Measurements from ENCODE around the gene TUSC2. TPM values are rescaled to one million over a fixed set of nuclear protein-coding genes. Genes with fewer than 3 reads are reported as not detected.
A peak's percentile ranks its signal among the peaks of the same experiment; 100 is the strongest.

Gene TUSC2
- total and polyA plus RNA-seq, 2 experiments from 2014 or later: 41.6 to 71.0 TPM

GRCh38 chr3:50326182-50326541, 1.9 kb downstream of the TUSC2 start:
- Histone ChIP-seq H3F3A (replicated peaks; ENCODE audit: low read depth) (peaks cover 33% of the 10 kb centered on the region; the same call in 1 of the 2 replicates), H3K9me2 (ENCODE audit: insufficient read depth) (no peaks in the 10 kb centered on the region), H4K20me1 (replicated peaks; ENCODE audit: insufficient read depth) (peaks cover 8% of the 10 kb centered on the region; the same call in 1 of the 2 replicates), H3K27ac (ENCODE audit: low read depth) (no peak overlapping the region), H3K36me3 (ENCODE audit: insufficient read depth) (peaks cover 4% of the 10 kb centered on the region), H3K4me1 (ENCODE audit: insufficient read depth) (peaks cover 18% of the 10 kb centered on the region), H2AFZ (no peak overlapping the region), H3K4me2 (no peak overlapping the region), H3K4me3 (no peak overlapping the region), H3K27me3 (ENCODE audit: insufficient read depth) (no peaks in the 10 kb centered on the region), H3K79me2 (replicated peaks; ENCODE audit: insufficient read depth) (peaks cover 13% of the 10 kb centered on the region)
- Mint-ChIP-seq H3K36me3 (ENCODE audit: low read depth) (peaks cover 31% of the 10 kb centered on the region), H3K9me3 (no peaks in the 10 kb centered on the region), H3K27me3 (ENCODE audit: insufficient read depth, low read depth, poor library complexity) (peaks cover 16% of the 10 kb centered on the region), H3K27ac (no peak overlapping the region), H3K4me3 (peak overlapping the region; percentile 51), H3K4me1 (peaks cover 32% of the 10 kb centered on the region)
- TF ChIP-seq ZNF462 (CRISPR knock-in tag; IDR thresholded peaks at IDR 0.05): no peak
- TF ChIP-seq EZH2 (IDR thresholded peaks at IDR 0.05; ENCODE audit: low read depth, unreplicated experiment): no peak
- ATAC-seq: no peak
- no peak for DNase-seq (ENCODE audit: low spot score)

GRCh38 chr3:50325497-50326181, 2.4 kb downstream of the TUSC2 start:
- Mint-ChIP-seq H3K4me3 (no peak overlapping the region), H3K36me3 (ENCODE audit: low read depth) (peaks cover 25% of the 10 kb centered on the region), H3K27ac (no peak overlapping the region), H3K27me3 (ENCODE audit: insufficient read depth, low read depth, poor library complexity) (peaks cover 16% of the 10 kb centered on the region), H3K9me3 (no peaks in the 10 kb centered on the region), H3K4me1 (peaks cover 32% of the 10 kb centered on the region)
- Histone ChIP-seq H3K9me2 (ENCODE audit: insufficient read depth) (no peaks in the 10 kb centered on the region), H3K27me3 (ENCODE audit: insufficient read depth) (no peaks in the 10 kb centered on the region), H3K4me1 (ENCODE audit: insufficient read depth) (peaks cover 18% of the 10 kb centered on the region), H3K36me3 (ENCODE audit: insufficient read depth) (peaks cover 2% of the 10 kb centered on the region; the same call in 1 of the 2 replicates), H3F3A (replicated peaks; ENCODE audit: low read depth) (peaks cover 34% of the 10 kb centered on the region; the same call in 1 of the 2 replicates), H3K4me2 (no peak overlapping the region), H4K20me1 (replicated peaks; ENCODE audit: insufficient read depth) (peaks cover 8% of the 10 kb centered on the region; the same call in 1 of the 2 replicates), H3K4me3 (no peak overlapping the region), H2AFZ (no peak overlapping the region), H3K79me2 (replicated peaks; ENCODE audit: insufficient read depth) (peaks cover 16% of the 10 kb centered on the region), H3K27ac (ENCODE audit: low read depth) (no peak overlapping the region)
- ATAC-seq: no peak
- DNase-seq (ENCODE audit: low spot score): no peak
- no peak for TF ChIP-seq JUNB (IDR thresholded peaks at IDR 0.05; ENCODE audit: unreplicated experiment)
- TF ChIP-seq ETS1 (IDR thresholded peaks at IDR 0.05): no peak
- no peak for TF ChIP-seq EZH2phosphoT487 (IDR thresholded peaks at IDR 0.05; ENCODE audit: unreplicated experiment)
- no peak for TF ChIP-seq POLR2AphosphoS5 (IDR thresholded peaks at IDR 0.05; ENCODE audit: low read depth)
- TF ChIP-seq STAT1 (IDR thresholded peaks at IDR 0.05; ENCODE audit: unreplicated experiment): no peak
- TF ChIP-seq ZNF331 (CRISPR knock-in tag; IDR thresholded peaks at IDR 0.05; ENCODE audit: low read depth): no peak
- TF ChIP-seq EZH2 (IDR thresholded peaks at IDR 0.05; ENCODE audit: low read depth, unreplicated experiment): no peak
- no peak for TF ChIP-seq CTCF (conservative IDR thresholded peaks at IDR 0.05; ENCODE audit: low read depth in 2 of 2)
- TF ChIP-seq ZNF114 (CRISPR knock-in tag; IDR thresholded peaks at IDR 0.05): no peak

Data from GM23338 (cell line).